ENCODE measurements around the gene GDAP1L1.

GRCh38 chr20:44247131-44247571 lies at the start of gene GDAP1L1:
- TF ChIP-seq POLR2A (IDR thresholded peaks at IDR 0.05; ENCODE audit: low read length) (no peak), GATA1 (IDR thresholded peaks at IDR 0.05; ENCODE audit: low read depth, low read length) (no peak)

Data from erythroblast (primary cell).